ENCODE results near the gene NCKIPSD. TPM values are rescaled to one million over a fixed set of nuclear protein-coding genes. Genes with fewer than 3 reads are reported as not detected.

Gene NCKIPSD
- total RNA-seq, 2 donors from 2014 or later: 14.6 to 17.2 TPM

GRCh38 chr3:48629894-48630293 is 55.8 kb downstream of the NCKIPSD start:
- H3K27me3 Mint-ChIP-seq: no peaks in the 10 kb centered on the region
- no peak overlapping the region for H3K27ac Mint-ChIP-seq
- no peaks in the 10 kb centered on the region for H3K36me3 Mint-ChIP-seq (ENCODE audit: low read depth)
- no peaks in the 10 kb centered on the region for H3K9me3 ChIP-seq (ENCODE audit: control insufficient read depth, low read length, poor library complexity, severe bottlenecking)
- peaks cover 11% of the 10 kb centered on the region for H3K4me1 Mint-ChIP-seq
- ATAC-seq: no peak
- no peak overlapping the region for H3K4me3 Mint-ChIP-seq
- no peak for DNase-seq

GRCh38 chr3:48628277-48629017 is 57.3 kb downstream of the NCKIPSD start:
- ATAC-seq: no peak
- Mint-ChIP-seq H3K4me3 (no peak overlapping the region), H3K27ac (no peak overlapping the region), H3K36me3 (ENCODE audit: low read depth) (no peaks in the 10 kb centered on the region), H3K27me3 (no peaks in the 10 kb centered on the region), H3K4me1 (peaks cover 13% of the 10 kb centered on the region)
- no peaks in the 10 kb centered on the region for H3K9me3 ChIP-seq (ENCODE audit: control insufficient read depth, low read length, poor library complexity, severe bottlenecking)
- no peak for DNase-seq

- Mint-ChIP-seq H3K27me3 (no peaks in the 10 kb centered on the region), H3K27ac (no peak overlapping the region), H3K4me3 (no peak overlapping the region), H3K4me1 (peaks cover 11% of the 10 kb centered on the region), H3K36me3 (ENCODE audit: low read depth) (no peaks in the 10 kb centered on the region)
- ATAC-seq: no peak
- no peaks in the 10 kb centered on the region for H3K9me3 ChIP-seq (ENCODE audit: control insufficient read depth, low read length, poor library complexity, severe bottlenecking)
- no peak for DNase-seq
These were observed 60.1 kb downstream of the NCKIPSD start for GRCh38 chr3:48625600-48625999.

GRCh38 chr3:48624767-48625166 is 60.9 kb downstream of the NCKIPSD start:
- no peak overlapping the region for H3K4me3 Mint-ChIP-seq
- ATAC-seq: no peak

GRCh38 chr3:48623851-48624547 is 61.7 kb downstream of the NCKIPSD start:
- no peak overlapping the region for H3K4me3 Mint-ChIP-seq
- ATAC-seq: no peak

More at GRCh38 chr3:48624767-48625166, 60.9 kb downstream of the NCKIPSD start:
- Mint-ChIP-seq H3K27me3 (no peaks in the 10 kb centered on the region), H3K4me1 (peaks cover 11% of the 10 kb centered on the region), H3K36me3 (ENCODE audit: low read depth) (no peaks in the 10 kb centered on the region), H3K27ac (no peak overlapping the region)
- H3K9me3 ChIP-seq (ENCODE audit: control insufficient read depth, low read length, poor library complexity, severe bottlenecking): no peaks in the 10 kb centered on the region
- DNase-seq: no peak

More at GRCh38 chr3:48623851-48624547, 61.7 kb downstream of the NCKIPSD start:
- Mint-ChIP-seq H3K36me3 (ENCODE audit: low read depth) (no peaks in the 10 kb centered on the region), H3K4me1 (peaks cover 11% of the 10 kb centered on the region), H3K27ac (no peak overlapping the region), H3K27me3 (no peaks in the 10 kb centered on the region)
- no peaks in the 10 kb centered on the region for H3K9me3 ChIP-seq (ENCODE audit: control insufficient read depth, low read length, poor library complexity, severe bottlenecking)
- no peak for DNase-seq

Other genes with a start within 250 kb of the NCKIPSD start
- gene CCDC51, start 245.8 kb downstream of the NCKIPSD start, total RNA-seq: 1 to 10 TPM; 4.1 TPM
- 100 to 1,000 TPM; 226 to 233 TPM for gene TMA7, start 245.7 kb downstream of the NCKIPSD start, total RNA-seq
- gene ATRIP, start 239.2 kb downstream of the NCKIPSD start, total RNA-seq: 1 to 10 TPM; 7.6 to 9.3 TPM
- 100 to 1,000 TPM; 148 to 188 TPM for gene SHISA5, start 181.7 kb downstream of the NCKIPSD start, total RNA-seq
- 1 to 10 TPM; 1.6 to 3.3 TPM for gene PFKFB4, start 129.1 kb downstream of the NCKIPSD start, total RNA-seq
- not detected for gene UCN2, start 122.1 kb downstream of the NCKIPSD start, total RNA-seq
- under 1 TPM; 0.73 to 0.94 TPM for gene COL7A1, start 90.6 kb downstream of the NCKIPSD start, total RNA-seq
- gene UQCRC1, start 76.3 kb downstream of the NCKIPSD start, total RNA-seq: 10 to 100 TPM; 86.1 to 92.1 TPM
- under 1 TPM in 1 of 2 donors, not detected in 1; 0.55 TPM for gene TMEM89, start 64.1 kb downstream of the NCKIPSD start, total RNA-seq
- gene SLC26A6, start 50.5 kb downstream of the NCKIPSD start, total RNA-seq: 10 to 100 TPM; 16.4 to 22.1 TPM
- gene CELSR3, start 23.0 kb downstream of the NCKIPSD start, total RNA-seq: 1 to 10 TPM; 6.0 to 6.9 TPM
- 100 to 1,000 TPM in 1 of 2 donors, 10 to 100 TPM in 1; 93.7 to 116 TPM for gene IP6K2, start 31.3 kb upstream of the NCKIPSD start, total RNA-seq
- gene PRKAR2A, start 162.0 kb upstream of the NCKIPSD start, total RNA-seq: 10 to 100 TPM; 30.8 to 40.4 TPM
- 10 to 100 TPM in 1 of 2 donors, 1 to 10 TPM in 1; 6.9 to 14.5 TPM for gene SLC25A20, start 213.0 kb upstream of the NCKIPSD start, total RNA-seq
- 100 to 1,000 TPM; 166 to 201 TPM for gene ARIH2, start 232.9 kb upstream of the NCKIPSD start, total RNA-seq